Measurements from ENCODE around the gene OR56A3.

- TF ChIP-seq POLR2A (IDR thresholded peaks at IDR 0.05; ENCODE audit: extremely low read depth, insufficient read length) (no peak), CTCF (IDR thresholded peaks at IDR 0.05; ENCODE audit: low read depth, low read length) (no peak), MAX (IDR thresholded peaks at IDR 0.05; ENCODE audit: low read depth, low read length) (no peak)
These were observed 49.1 kb upstream of the OR56A3 start, which contains the start of gene OR52E5 for GRCh38 chr11:5892908-5893307.
